ENCODE data around the gene BCL6.

- TF ChIP-seq POLR2A (IDR thresholded peaks at IDR 0.05; ENCODE audit: low read depth, low read length) (no peak), TAF1 (IDR thresholded peaks at IDR 0.05; ENCODE audit: borderline replicate concordance, low read depth, low read length) (no peak), POLR2AphosphoS5 (IDR thresholded peaks at IDR 0.05; ENCODE audit: low read depth, low read length) (no peak)
Measured at GRCh38 chr3:187770224-187770623, 25.0 kb upstream of the BCL6 start.

Data from GM12892 (cell line).